SK-N-SH (cell line): Measurements from ENCODE around the gene CTBP2. TPM values are rescaled to one million over a fixed set of nuclear protein-coding genes. Genes with fewer than 3 reads are reported as not detected.

Source experiments
- CTCF ChIA-PET: fragments of 300-600, 350-600 bp; formaldehyde crosslinking; extraction: SDS; loops from one replicate; lab custom pipeline; 2021; lab: Yijun Ruan, JAX
- POLR2A ChIA-PET: fragments of 350-600 bp; sonication (Branson Sonifier 250); formaldehyde crosslinking; extraction: SDS; loops from one replicate; lab custom pipeline; 2020; ENCODE audit warnings: antibody characterized with exemption, inconsistent platforms; lab: Yijun Ruan, JAX
- DNase-seq: peaks from one replicate; pipeline ENCODE4 v3.0.0; 2012
- H2AFZ ChIP-seq: fragments of 200-600 bp; sonication (generic); 2 replicates; pipeline ENCODE4 v1.8.1; 2016; ENCODE audit warnings: antibody characterized with exemption, mild to moderate bottlenecking, low read depth
- H3F3A ChIP-seq: fragments of 200-600 bp; sonication (generic); replicated peaks from 2 replicates; pipeline ENCODE3; 2016; ENCODE audit warnings: antibody characterized with exemption, mild to moderate bottlenecking; ENCODE audit not compliant: insufficient read depth
- H3K27ac ChIP-seq, 2 experiments: fragments of 200-500 bp in 1 of 2; fragments of 200-600 bp in 1 of 2; sonication (Bioruptor generic) in 1 of 2; sonication (generic), shearing (Covaris generic) in 1 of 2; 2 replicates each; pipeline versions ENCODE4 v1.5.1 to v1.6.1; 2014 to 2016; ENCODE audit warnings: low read depth in 2 of 2, inconsistent platforms in 1 of 2, low read length in 1 of 2, mild to moderate bottlenecking in 1 of 2, mixed read lengths in 1 of 2
- H3K27me3 ChIP-seq: fragments of 200-600 bp; sonication (generic), shearing (Covaris generic); 2 replicates; pipeline ENCODE4 v1.6.1; 2016; ENCODE audit warnings: mixed run types; ENCODE audit not compliant: insufficient read depth
- H3K36me3 ChIP-seq, 2 experiments: fragments of 200-500 bp in 1 of 2; fragments of 200-600 bp in 1 of 2; sonication (Bioruptor generic) in 1 of 2; sonication (generic) in 1 of 2; replicated peaks in 1 of 2; 2 replicates each; pipeline versions ENCODE3 to v1.5.1; 2014 to 2016; ENCODE audit warnings: low read length in 1 of 2, mild to moderate bottlenecking in 1 of 2; ENCODE audit not compliant: insufficient read depth in 2 of 2, control insufficient read depth in 1 of 2
- H3K4me1 ChIP-seq, 2 experiments: fragments of 200-500 bp in 1 of 2; fragments of 200-600 bp in 1 of 2; sonication (Bioruptor generic) in 1 of 2; sonication (generic), shearing (Covaris generic) in 1 of 2; 2 replicates each; pipeline versions ENCODE4 v1.5.1 to v1.6.1; 2014 to 2016; ENCODE audit warnings: low read depth in 1 of 2, low read length in 1 of 2, mixed run types in 1 of 2; ENCODE audit not compliant: insufficient read depth in 2 of 2, control insufficient read depth in 1 of 2
- H3K4me2 ChIP-seq: fragments of 200-600 bp; sonication (generic), shearing (Covaris generic); 2 replicates; pipeline ENCODE4 v1.6.1; 2017; ENCODE audit warnings: mixed run types
- H3K4me3 ChIP-seq, 2 experiments: fragments of 200-500 bp in 1 of 2; fragments of 200-600 bp in 1 of 2; sonication (Bioruptor generic) in 1 of 2; sonication (generic), shearing (Covaris generic) in 1 of 2; 2 replicates each; pipeline versions ENCODE4 v1.5.1 to v1.8.1; 2014 to 2016; ENCODE audit warnings: low read depth in 2 of 2, inconsistent platforms in 1 of 2, low read length in 1 of 2, mild to moderate bottlenecking in 1 of 2, mixed read lengths in 1 of 2, moderate library complexity in 1 of 2
- H3K79me2 ChIP-seq: fragments of 200-600 bp; sonication (generic); 2 replicates; pipeline ENCODE4 v1.8.1; 2017; ENCODE audit warnings: mild to moderate bottlenecking; ENCODE audit not compliant: insufficient read depth
- H3K9ac ChIP-seq: fragments of 200-600 bp; sonication (generic); 2 replicates; pipeline ENCODE4 v1.6.1; 2017; ENCODE audit warnings: mixed run types
- H3K9me2 ChIP-seq: fragments of 200-600 bp; sonication (generic); 2 replicates; pipeline ENCODE4 v1.6.1; 2017; ENCODE audit warnings: mixed run types
- H3K9me3 ChIP-seq: fragments of 200-600 bp; sonication (generic); 2 replicates; pipeline ENCODE4 v1.6.1; 2017; ENCODE audit warnings: mixed run types, mild to moderate bottlenecking, moderate library complexity
- H4K20me1 ChIP-seq: fragments of 200-600 bp; sonication (generic); 2 replicates; pipeline ENCODE4 v1.6.1; 2017; ENCODE audit warnings: mild to moderate bottlenecking, mixed run types; ENCODE audit not compliant: insufficient read depth
- CTCF ChIP-seq: fragments of 200-600 bp; sonication (generic); IDR thresholded peaks from 2 replicates; pipeline ENCODE4 v1.6.1; 2017; ENCODE audit warnings: antibody characterized with exemption, mild to moderate bottlenecking, moderate library complexity
- EP300 ChIP-seq, 2 experiments: IDR thresholded peaks; 2 replicates each; pipeline versions ENCODE4 v1.4.0 to v1.6.1; 2012; ENCODE audit warnings: borderline replicate concordance in 1 of 2, low read depth in 1 of 2, low read length in 1 of 2
- GATA2 ChIP-seq: sonication (generic); formaldehyde crosslinking; IDR thresholded peaks from 2 replicates; pipeline ENCODE4 v1.5.0; 2020; ENCODE audit warnings: mild to moderate bottlenecking, missing genetic modification reagents
- JUND ChIP-seq: IDR thresholded peaks from 2 replicates; pipeline ENCODE4 v1.4.0; 2012
- RFX5 ChIP-seq: IDR thresholded peaks from 2 replicates; pipeline ENCODE4 v1.6.1; 2012; ENCODE audit warnings: mild to moderate bottlenecking, improper control_type of control experiment, low read length
- RXRA ChIP-seq: IDR thresholded peaks from 2 replicates; pipeline ENCODE4 v1.4.0; 2012; ENCODE audit warnings: low read depth, mild to moderate bottlenecking, borderline replicate concordance
- SMC3 ChIP-seq: IDR thresholded peaks from 2 replicates; pipeline ENCODE4 v1.6.1; 2012; ENCODE audit warnings: low read depth, low read length, improper control_type of control experiment
- TAF1 ChIP-seq: IDR thresholded peaks from 2 replicates; pipeline ENCODE4 v1.6.1; 2012; ENCODE audit warnings: low read depth, mild to moderate bottlenecking, low read length, moderate library complexity, borderline replicate concordance
- TCF12 ChIP-seq: IDR thresholded peaks from 2 replicates; pipeline ENCODE4 v1.4.0; 2012
- USF1 ChIP-seq: IDR thresholded peaks from 2 replicates; pipeline ENCODE4 v1.4.0; 2012; ENCODE audit warnings: low read depth, borderline replicate concordance
- ZBTB33 ChIP-seq: IDR thresholded peaks from 2 replicates; pipeline ENCODE4 v1.4.0; 2012; ENCODE audit warnings: low read depth, borderline replicate concordance
- WGBS: methylation state at CpG from one replicate; pipeline ENCODE4 v1.1.6; 2017; ENCODE audit warnings: low lambda C conversion rate; 5-methylcytosine and 5-hydroxymethylcytosine counted together
- polyA plus RNA-seq, 3 experiments: library from polyadenylated mRNA; depleted of rRNA; stranded (reverse); fragments of >200 nt; gene quantifications; 2 replicates each; pipeline ENCODE4 v1.2.3, GENCODE V29; 2012
- TF ChIP-seq, protein P1 (sequence below): IDR thresholded peaks from 2 replicates; pipeline ENCODE4 v1.6.1; 2012; ENCODE audit warnings: mild to moderate bottlenecking, low read depth, low read length, moderate library complexity

Gene CTBP2
- polyA plus RNA-seq, 1 of the 3 experiments (the other 2 are of a cell fraction) = 69.7 TPM

DNA sequence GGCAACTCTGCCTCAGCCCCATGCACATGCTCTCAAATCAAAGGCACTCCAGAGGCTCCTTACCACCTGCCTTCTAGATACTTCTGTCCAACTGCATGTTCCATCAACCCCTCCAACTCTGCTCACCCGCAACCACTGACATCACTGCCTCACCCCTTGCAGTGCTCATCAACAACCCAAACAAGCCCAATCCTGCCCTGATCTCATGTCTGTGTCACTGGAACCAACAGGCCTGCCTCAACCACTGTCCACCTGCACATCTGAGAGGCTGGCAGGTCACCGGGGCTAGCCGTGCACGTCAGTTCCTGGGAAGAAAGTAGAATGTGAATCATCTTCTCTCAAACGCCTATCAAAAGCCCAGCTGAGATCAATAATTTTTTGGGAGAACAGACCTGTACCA, 33.3 kb downstream of the CTBP2 start:
- peaks cover 20 to 35% of the 10 kb centered on the region in 2 experiments for H3K36me3 ChIP-seq
- H3K27ac ChIP-seq = no peak overlapping the region; a peak in 1 of 4 replicates
- peaks cover 100% of the 10 kb centered on the region for H3K79me2 ChIP-seq
- no peak for DNase-seq
- no peaks in the 10 kb centered on the region for H3F3A ChIP-seq
- no peak overlapping the region for H3K9ac ChIP-seq
- CTCF ChIA-PET = no interaction called here
- no peak overlapping the region for H3K4me3 ChIP-seq
- H2AFZ ChIP-seq = no peak overlapping the region
- no peaks in the 10 kb centered on the region for H3K27me3 ChIP-seq
- H4K20me1 ChIP-seq = peaks cover 98% of the 10 kb centered on the region
- peaks cover 7 to 18% of the 10 kb centered on the region in 2 experiments; a peak in 2 of 4 replicates for H3K4me1 ChIP-seq
- POLR2A ChIA-PET = no interaction called here
- H3K4me2 ChIP-seq = no peak overlapping the region
- no peaks in the 10 kb centered on the region for H3K9me3 ChIP-seq
- TF ChIP-seq CTCF = no peak
- TF ChIP-seq USF1 = no peak
- TF ChIP-seq SMC3 = no peak
- no peak for TF ChIP-seq RFX5
- TF ChIP-seq TCF12 = no peak
- no peak for TF ChIP-seq JUND
- TF ChIP-seq, protein P1, sequence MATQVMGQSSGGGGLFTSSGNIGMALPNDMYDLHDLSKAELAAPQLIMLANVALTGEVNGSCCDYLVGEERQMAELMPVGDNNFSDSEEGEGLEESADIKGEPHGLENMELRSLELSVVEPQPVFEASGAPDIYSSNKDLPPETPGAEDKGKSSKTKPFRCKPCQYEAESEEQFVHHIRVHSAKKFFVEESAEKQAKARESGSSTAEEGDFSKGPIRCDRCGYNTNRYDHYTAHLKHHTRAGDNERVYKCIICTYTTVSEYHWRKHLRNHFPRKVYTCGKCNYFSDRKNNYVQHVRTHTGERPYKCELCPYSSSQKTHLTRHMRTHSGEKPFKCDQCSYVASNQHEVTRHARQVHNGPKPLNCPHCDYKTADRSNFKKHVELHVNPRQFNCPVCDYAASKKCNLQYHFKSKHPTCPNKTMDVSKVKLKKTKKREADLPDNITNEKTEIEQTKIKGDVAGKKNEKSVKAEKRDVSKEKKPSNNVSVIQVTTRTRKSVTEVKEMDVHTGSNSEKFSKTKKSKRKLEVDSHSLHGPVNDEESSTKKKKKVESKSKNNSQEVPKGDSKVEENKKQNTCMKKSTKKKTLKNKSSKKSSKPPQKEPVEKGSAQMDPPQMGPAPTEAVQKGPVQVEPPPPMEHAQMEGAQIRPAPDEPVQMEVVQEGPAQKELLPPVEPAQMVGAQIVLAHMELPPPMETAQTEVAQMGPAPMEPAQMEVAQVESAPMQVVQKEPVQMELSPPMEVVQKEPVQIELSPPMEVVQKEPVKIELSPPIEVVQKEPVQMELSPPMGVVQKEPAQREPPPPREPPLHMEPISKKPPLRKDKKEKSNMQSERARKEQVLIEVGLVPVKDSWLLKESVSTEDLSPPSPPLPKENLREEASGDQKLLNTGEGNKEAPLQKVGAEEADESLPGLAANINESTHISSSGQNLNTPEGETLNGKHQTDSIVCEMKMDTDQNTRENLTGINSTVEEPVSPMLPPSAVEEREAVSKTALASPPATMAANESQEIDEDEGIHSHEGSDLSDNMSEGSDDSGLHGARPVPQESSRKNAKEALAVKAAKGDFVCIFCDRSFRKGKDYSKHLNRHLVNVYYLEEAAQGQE = no peak
- TF ChIP-seq, all 33 proteins: peak for 0
- no peaks in the 10 kb centered on the region for H3K9me2 ChIP-seq
- WGBS = 93% methylated on average over 5 of the region's 5 CpGs

DNA sequence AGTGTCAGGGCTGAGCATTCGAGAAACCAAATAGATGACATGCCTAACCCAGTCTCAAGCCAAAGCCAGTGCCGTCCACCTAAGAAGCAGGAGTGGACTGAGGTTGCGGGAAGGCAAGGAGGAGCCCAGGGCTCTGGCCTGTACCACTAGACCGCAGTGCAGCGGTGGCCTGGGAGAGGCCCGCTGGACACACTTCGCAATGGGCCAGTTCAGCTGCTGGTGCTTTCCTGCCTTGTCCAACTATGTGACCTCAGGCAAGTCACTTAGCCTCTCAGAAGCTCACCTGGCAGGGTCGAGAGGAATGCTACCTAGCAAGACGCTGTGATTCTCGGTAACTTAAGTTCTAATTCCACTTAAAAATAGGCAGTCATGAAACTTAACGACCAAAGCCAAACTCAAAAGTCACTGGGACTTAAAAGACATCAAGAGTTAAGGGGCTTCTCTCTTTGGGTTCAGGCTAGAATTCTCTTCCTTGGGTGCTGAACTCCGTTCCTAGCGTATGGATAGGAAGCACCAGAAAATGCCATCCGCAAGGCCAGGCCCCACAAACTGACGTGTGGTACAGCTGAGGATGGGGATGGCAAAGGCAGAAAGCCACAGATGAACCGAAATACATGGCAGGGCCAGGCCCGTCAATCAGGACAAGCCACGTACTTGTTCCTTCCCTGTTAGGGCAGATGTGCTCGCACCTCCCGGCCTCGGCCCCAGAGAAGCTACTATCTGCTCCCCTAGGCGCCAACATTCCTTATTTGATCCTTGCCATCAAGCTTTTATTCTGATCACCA, 34.2 kb downstream of the CTBP2 start:
- no peaks in the 10 kb centered on the region for H3K27me3 ChIP-seq
- H2AFZ ChIP-seq = no peak overlapping the region
- no peak overlapping the region for H3K9ac ChIP-seq
- ChIA-PET CTCF (interaction anchor here (0.7 to 1.0 kb wide), 2 partner anchors 78 to 134 kb away, joined by 3 read pairs; no protein-coding TSS in a partner anchor), POLR2A (no interaction called here)
- H3K9me2 ChIP-seq = no peaks in the 10 kb centered on the region
- peaks cover 98% of the 10 kb centered on the region for H4K20me1 ChIP-seq
- H3K4me1 ChIP-seq = peaks cover 7 to 18% of the 10 kb centered on the region in 2 experiments; a peak in 2 of 4 replicates
- 95% methylated on average over 16 of the region's 22 CpGs for WGBS
- H3K4me2 ChIP-seq = no peak overlapping the region
- H3K36me3 ChIP-seq = peaks cover 12 to 35% of the 10 kb centered on the region in 2 experiments
- H3F3A ChIP-seq = no peaks in the 10 kb centered on the region
- DNase-seq = no peak
- H3K9me3 ChIP-seq = no peaks in the 10 kb centered on the region
- H3K79me2 ChIP-seq = peaks cover 100% of the 10 kb centered on the region
- H3K4me3 ChIP-seq = no peak overlapping the region
- H3K27ac ChIP-seq = no peak overlapping the region; a peak in 1 of 4 replicates
- TF ChIP-seq SMC3 = no peak
- TF ChIP-seq TAF1 = no peak
- no peak for TF ChIP-seq CTCF
- no peak for TF ChIP-seq EP300 (IDR thresholded peaks at IDR 0.05; ENCODE audit: borderline replicate concordance in 1 of 2, low read depth in 1 of 2, low read length in 1 of 2)
- no peak for TF ChIP-seq GATA2 (CRISPR knock-in tag)
- no peak for TF ChIP-seq RFX5
- no peak for TF ChIP-seq ZBTB33
- no peak for TF ChIP-seq TCF12
- TF ChIP-seq RXRA = no peak
